ENCODE measurements around the gene TSPOAP1.
"Not testable (repeated sequence)": the region's sequence is repeated elsewhere in the genome, so short reads cannot be mapped to it uniquely, and the experiment has no call there.

TSPOAP1 gene

GRCh38 chr17:58360296-58361063 is 31.9 kb upstream of the TSPOAP1 start:
- no peak for DNase-seq (ENCODE audit: low spot score)

- DNase-seq (ENCODE audit: low spot score) = no peak
Observed at GRCh38 chr17:58358408-58359172, 30.0 kb upstream of the TSPOAP1 start.

GRCh38 chr17:58357312-58358297 is 29.0 kb upstream of the TSPOAP1 start:
- no peak for DNase-seq (ENCODE audit: low spot score)

- no peak for DNase-seq (ENCODE audit: low spot score)
Observed at GRCh38 chr17:58356231-58356630, 27.6 kb upstream of the TSPOAP1 start.

GRCh38 chr17:58354541-58355216 is 26.1 kb upstream of the TSPOAP1 start:
- no peak for DNase-seq (ENCODE audit: low spot score)

GRCh38 chr17:58353389-58353825 is 24.8 kb upstream of the TSPOAP1 start:
- no peak for DNase-seq (ENCODE audit: low spot score)

- DNase-seq (ENCODE audit: low spot score) = peak; percentile 56
Observed at GRCh38 chr17:58352596-58353388, 24.2 kb upstream of the TSPOAP1 start.

- peak; percentile 97 for DNase-seq (ENCODE audit: low spot score)
Observed at GRCh38 chr17:58351831-58352595, 23.4 kb upstream of the TSPOAP1 start, which contains the start of gene SUPT4H1. SUPT4H1 (minus strand) TSS chr17:58352201; CDS start chr17:58352135, 66 bp downstream.

- peak; percentile 23 for DNase-seq (ENCODE audit: low spot score)
Observed at GRCh38 chr17:58351182-58351581, 22.6 kb upstream of the TSPOAP1 start.

- DNase-seq (ENCODE audit: low spot score) = no peak
Observed at GRCh38 chr17:58348038-58348437, 19.4 kb upstream of the TSPOAP1 start.

GRCh38 chr17:58345500-58345899 is 16.9 kb upstream of the TSPOAP1 start:
- no peak for DNase-seq (ENCODE audit: low spot score)

GRCh38 chr17:58344791-58345157 is 16.2 kb upstream of the TSPOAP1 start:
- peak; percentile 76 for DNase-seq (ENCODE audit: low spot score)

GRCh38 chr17:58344047-58344790 is 15.6 kb upstream of the TSPOAP1 start:
- peak; percentile 92 for DNase-seq (ENCODE audit: low spot score)

- DNase-seq (ENCODE audit: low spot score) = no peak
Observed at GRCh38 chr17:58343131-58343530, 14.5 kb upstream of the TSPOAP1 start.

- DNase-seq (ENCODE audit: low spot score) = peak; percentile 15
Observed at GRCh38 chr17:58341861-58342475, 13.4 kb upstream of the TSPOAP1 start.

- DNase-seq (ENCODE audit: low spot score) = not testable (repeated sequence)
Observed at GRCh38 chr17:58341136-58341860, 12.7 kb upstream of the TSPOAP1 start.

- no peak for DNase-seq (ENCODE audit: low spot score)
Observed at GRCh38 chr17:58340405-58340876, 11.8 kb upstream of the TSPOAP1 start.

Data from NAMALWA (cell line).